ENCODE measurements around the gene WNK2.

DNA sequence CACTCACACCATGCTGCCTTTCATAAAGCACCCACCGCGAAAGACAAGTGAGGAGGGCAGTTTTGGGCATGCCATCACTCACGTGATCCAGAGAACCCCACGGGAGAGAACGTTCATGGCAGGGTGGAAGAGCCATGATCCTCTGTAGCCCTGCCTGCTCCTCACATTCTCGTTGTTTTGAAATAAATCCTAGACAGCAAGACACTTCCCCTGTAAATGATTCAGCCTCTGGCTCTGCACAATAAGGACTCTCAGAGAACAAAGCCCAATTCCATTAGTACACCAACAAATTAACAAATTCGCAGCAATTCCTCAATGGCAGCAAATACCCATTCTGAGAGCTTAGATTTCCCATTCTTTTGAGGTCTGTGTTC, 71.5 kb downstream of the WNK2 start:
- no peak for TF ChIP-seq POLR2A (IDR thresholded peaks at IDR 0.05)
- TF ChIP-seq, protein P1, sequence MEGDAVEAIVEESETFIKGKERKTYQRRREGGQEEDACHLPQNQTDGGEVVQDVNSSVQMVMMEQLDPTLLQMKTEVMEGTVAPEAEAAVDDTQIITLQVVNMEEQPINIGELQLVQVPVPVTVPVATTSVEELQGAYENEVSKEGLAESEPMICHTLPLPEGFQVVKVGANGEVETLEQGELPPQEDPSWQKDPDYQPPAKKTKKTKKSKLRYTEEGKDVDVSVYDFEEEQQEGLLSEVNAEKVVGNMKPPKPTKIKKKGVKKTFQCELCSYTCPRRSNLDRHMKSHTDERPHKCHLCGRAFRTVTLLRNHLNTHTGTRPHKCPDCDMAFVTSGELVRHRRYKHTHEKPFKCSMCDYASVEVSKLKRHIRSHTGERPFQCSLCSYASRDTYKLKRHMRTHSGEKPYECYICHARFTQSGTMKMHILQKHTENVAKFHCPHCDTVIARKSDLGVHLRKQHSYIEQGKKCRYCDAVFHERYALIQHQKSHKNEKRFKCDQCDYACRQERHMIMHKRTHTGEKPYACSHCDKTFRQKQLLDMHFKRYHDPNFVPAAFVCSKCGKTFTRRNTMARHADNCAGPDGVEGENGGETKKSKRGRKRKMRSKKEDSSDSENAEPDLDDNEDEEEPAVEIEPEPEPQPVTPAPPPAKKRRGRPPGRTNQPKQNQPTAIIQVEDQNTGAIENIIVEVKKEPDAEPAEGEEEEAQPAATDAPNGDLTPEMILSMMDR (IDR thresholded peaks at IDR 0.05) = no peak

Measured in adrenal gland (tissue), 5 donors.